Keratinocyte (primary cell): Measurements from ENCODE around the gene CTTNBP2. TPM values are rescaled to one million over a fixed set of nuclear protein-coding genes. Genes with fewer than 3 reads are reported as not detected.

Experiments used
- DNase-seq: peaks from one replicate; pipeline ENCODE4 v3.0.0-alpha.2; 2011; ENCODE audit warnings: low read depth, missing footprints, low spot score
- FAIRE-seq: peaks from 2 replicates; lab custom pipeline; 2011; peaks lifted over from hg19 to GRCh38; lab: Jason Lieb, UNC
- H2AFZ ChIP-seq: 2 replicates; pipeline ENCODE4 v1.6.0; 2012; ENCODE audit warnings: low read length, control low read depth, inconsistent platforms; ENCODE audit not compliant: control insufficient read depth
- H3K27ac ChIP-seq: 2 replicates; pipeline ENCODE4 v1.5.1; 2011; ENCODE audit warnings: low read length; ENCODE audit not compliant: control insufficient read depth, insufficient read depth
- H3K27me3 ChIP-seq: 3 replicates; pipeline ENCODE4 v1.6.0; 2011; ENCODE audit warnings: low read length; ENCODE audit not compliant: control insufficient read depth, insufficient read depth; ENCODE audit errors: extremely low read depth
- H3K36me3 ChIP-seq, 2 experiments: 2 replicates in 1 of 2; 3 replicates in 1 of 2; pipeline ENCODE4 v1.5.1; 2011; ENCODE audit warnings: low read length in 2 of 2, mild to moderate bottlenecking in 1 of 2; ENCODE audit not compliant: control insufficient read depth in 2 of 2, insufficient read depth in 2 of 2; ENCODE audit errors: extremely low read depth in 1 of 2
- H3K4me1 ChIP-seq: 3 replicates; pipeline ENCODE4 v1.5.1; 2011; ENCODE audit warnings: low read length; ENCODE audit not compliant: control insufficient read depth, insufficient read depth; ENCODE audit errors: extremely low read depth
- H3K4me2 ChIP-seq: 3 replicates; pipeline ENCODE4 v1.6.0; 2011; ENCODE audit warnings: low read depth, low read length; ENCODE audit not compliant: control insufficient read depth, insufficient read depth; ENCODE audit errors: extremely low read depth
- H3K4me3 ChIP-seq, 3 experiments: fragments of 200-600 bp in 1 of 3; sonication (generic) in 1 of 3; 2 replicates in 2 of 3; 3 replicates in 1 of 3; pipeline ENCODE4 v1.5.1; 2011 to 2016; ENCODE audit warnings: low read length in 3 of 3, mild to moderate bottlenecking in 3 of 3, control low read depth in 2 of 3, inconsistent platforms in 1 of 3, low read depth in 1 of 3, mixed read lengths in 1 of 3, mixed run types in 1 of 3, moderate library complexity in 1 of 3; ENCODE audit not compliant: control insufficient read depth in 2 of 3, insufficient read depth in 2 of 3; ENCODE audit errors: extremely low read depth in 1 of 3
- H3K79me2 ChIP-seq: 2 replicates; pipeline ENCODE4 v1.6.0; 2012; ENCODE audit warnings: low read length; ENCODE audit not compliant: control insufficient read depth, insufficient read depth
- H3K9ac ChIP-seq: 3 replicates; pipeline ENCODE4 v1.6.0; 2011; ENCODE audit warnings: low read length; ENCODE audit not compliant: control insufficient read depth, insufficient read depth; ENCODE audit errors: extremely low read depth
- H3K9me1 ChIP-seq: 3 replicates; pipeline ENCODE4 v1.6.0; 2011; ENCODE audit warnings: low read length; ENCODE audit not compliant: control insufficient read depth, insufficient read depth; ENCODE audit errors: extremely low read depth
- H3K9me3 ChIP-seq: 2 replicates; pipeline ENCODE4 v1.5.1; 2012; ENCODE audit warnings: low read depth, low read length; ENCODE audit not compliant: control insufficient read depth
- H4K20me1 ChIP-seq: 3 replicates; pipeline ENCODE4 v1.6.0; 2011; ENCODE audit warnings: low read length; ENCODE audit not compliant: control insufficient read depth, insufficient read depth; ENCODE audit errors: extremely low read depth
- CTCF ChIP-seq, 3 experiments: IDR thresholded peaks in 1 of 3; conservative IDR thresholded peaks in 1 of 3; optimal IDR thresholded peaks in 1 of 3; 2 replicates in 2 of 3; 3 replicates in 1 of 3; pipeline versions ENCODE3 to v1.5.1; 2011; ENCODE audit warnings: low read length in 3 of 3, mild to moderate bottlenecking in 3 of 3, moderate library complexity in 2 of 3, control low read depth in 1 of 3, inconsistent platforms in 1 of 3; ENCODE audit not compliant: insufficient read depth in 2 of 3; ENCODE audit errors: extremely low read depth in 1 of 3
- EZH2 ChIP-seq: IDR thresholded peaks from one replicate; pipeline ENCODE4 v1.6.1; 2012; ENCODE audit warnings: inconsistent platforms, mild to moderate bottlenecking, low read length, moderate library complexity
- dilution Hi-C: fragments of 300-500 bp; cut with MboI; formaldehyde crosslinking; loops from one replicate; pipeline ENCODE4 v1.7.0; 2020; ENCODE audit warnings: low sequenced_read_pairs; ENCODE audit not compliant: extremely low pct_ligation_motif_present
- polyA plus RNA-seq, 5 experiments: library from polyadenylated mRNA; depleted of rRNA in 3 of 5; stranded (reverse) in 3 of 5; stranded (forward) in 1 of 5; unstranded in 1 of 5; fragments of >200 nt; gene quantifications; 1 replicate in 1 of 5; 2 replicates in 3 of 5; 3 replicates in 1 of 5; pipeline versions ENCODE4 v1.2.1 to v1.2.3, GENCODE V29; 2011 to 2012; ENCODE audit warnings: missing spikeins in 2 of 5, low read depth in 1 of 5, low replicate concordance in 1 of 5

Gene CTTNBP2
- polyA plus RNA-seq, 1 donor (not counting 4 experiments of a cell fraction or from before 2014, with no cell fraction given): 0.55 TPM

- no peak overlapping the region for H2AFZ ChIP-seq
- H3K4me1 ChIP-seq: peaks cover 4% of the 10 kb centered on the region
- no peaks in the 10 kb centered on the region for H3K36me3 ChIP-seq
- H3K27me3 ChIP-seq: no peaks in the 10 kb centered on the region
- no peak for DNase-seq
- H3K9me1 ChIP-seq: no peaks in the 10 kb centered on the region
- H3K4me2 ChIP-seq: no peak overlapping the region
- H3K27ac ChIP-seq: no peak overlapping the region
- dilution Hi-C loops: no loop called here
- no peaks in the 10 kb centered on the region for H4K20me1 ChIP-seq
- no peak overlapping the region for H3K4me3 ChIP-seq
- H3K9me3 ChIP-seq: no peaks in the 10 kb centered on the region
- no peaks in the 10 kb centered on the region for H3K79me2 ChIP-seq
- no peak for FAIRE-seq
- TF ChIP-seq EZH2 (no peak), CTCF (optimal IDR thresholded peaks at IDR 0.05 in 1 of 3, IDR thresholded peaks at IDR 0.05 in 1 of 3, conservative IDR thresholded peaks at IDR 0.05 in 1 of 3; ENCODE audit: extremely low read depth in 1 of 3, insufficient read depth in 2 of 3, low read length in 3 of 3) (no peak)
- no peak overlapping the region for H3K9ac ChIP-seq
Measured at GRCh38 chr7:117803476-117803875, 69.8 kb downstream of the CTTNBP2 start.

GRCh38 chr7:117802660-117803059, 70.6 kb downstream of the CTTNBP2 start:
- dilution Hi-C loops: no loop called here
- TF ChIP-seq EZH2 (no peak), CTCF (optimal IDR thresholded peaks at IDR 0.05 in 1 of 3, IDR thresholded peaks at IDR 0.05 in 1 of 3, conservative IDR thresholded peaks at IDR 0.05 in 1 of 3; ENCODE audit: extremely low read depth in 1 of 3, insufficient read depth in 2 of 3, low read length in 3 of 3) (no peak)

More at GRCh38 chr7:117802660-117803059, 70.6 kb downstream of the CTTNBP2 start:
- Histone ChIP-seq H3K4me3 (no peak overlapping the region), H4K20me1 (no peaks in the 10 kb centered on the region), H3K27ac (no peak overlapping the region), H3K9me3 (no peaks in the 10 kb centered on the region), H3K36me3 (no peaks in the 10 kb centered on the region), H3K27me3 (no peaks in the 10 kb centered on the region), H3K4me1 (no peaks in the 10 kb centered on the region), H3K9me1 (no peaks in the 10 kb centered on the region), H2AFZ (no peak overlapping the region), H3K9ac (no peak overlapping the region), H3K4me2 (no peak overlapping the region), H3K79me2 (no peaks in the 10 kb centered on the region)
- DNase-seq (no peak), FAIRE-seq (no peak)
